Right atrium auricular region (tissue), 2 donors: ENCODE results near the gene METTL25B. TPM values are rescaled to one million over a fixed set of nuclear protein-coding genes. Genes with fewer than 3 reads are reported as not detected.
A peak's percentile ranks its signal among the peaks of the same experiment; 100 is the strongest.

Source experiments
- DNase-seq: peaks from one replicate; pipeline ENCODE4 v3.0.0-alpha.2; 2019; ENCODE audit warnings: low spot score
- H3K27ac ChIP-seq, 2 donors: fragments of 200-600 bp; sonication (generic); 1 replicate in 1 of 2; 2 replicates in 1 of 2; pipeline ENCODE4 v1.5.1; 2016 to 2019
- H3K27me3 ChIP-seq, 2 donors: fragments of 200-600 bp; sonication (generic); one replicate each; pipeline versions ENCODE4 v1.5.1 to v1.6.0; 2017 to 2019
- H3K36me3 ChIP-seq: fragments of 200-600 bp; sonication (generic); one replicate; pipeline ENCODE4 v1.5.1; 2016
- H3K4me1 ChIP-seq, 2 donors: fragments of 200-600 bp; sonication (generic); one replicate each; pipeline versions ENCODE4 v1.5.1 to v1.6.0; 2017 to 2019
- H3K4me3 ChIP-seq, 2 donors: fragments of 200-600 bp; sonication (generic); 1 replicate in 1 of 2; 2 replicates in 1 of 2; pipeline ENCODE4 v1.5.1; 2017 to 2019; ENCODE audit warnings: mild to moderate bottlenecking in 1 of 2, moderate library complexity in 1 of 2
- H3K9me3 ChIP-seq, 2 donors: fragments of 200-600 bp; sonication (generic); one replicate each; pipeline ENCODE4 v1.5.1; 2019
- total RNA-seq, 2 donors: library from RNA; depleted of rRNA; stranded (reverse); fragments of >200 nt; gene quantifications; one replicate each; pipeline ENCODE4 v1.1.0, GENCODE V29; 2016
- TF ChIP-seq, protein P1 (sequence below), 2 donors: fragments of 200-600 bp; sonication (generic); IDR thresholded peaks; one replicate each; pipeline ENCODE4 v1.5.1; 2019; ENCODE audit warnings: antibody characterized with exemption in 2 of 2

METTL25B gene
- total RNA-seq, 2 donors from 2014 or later, result 7.4 to 15.6 TPM

DNA sequence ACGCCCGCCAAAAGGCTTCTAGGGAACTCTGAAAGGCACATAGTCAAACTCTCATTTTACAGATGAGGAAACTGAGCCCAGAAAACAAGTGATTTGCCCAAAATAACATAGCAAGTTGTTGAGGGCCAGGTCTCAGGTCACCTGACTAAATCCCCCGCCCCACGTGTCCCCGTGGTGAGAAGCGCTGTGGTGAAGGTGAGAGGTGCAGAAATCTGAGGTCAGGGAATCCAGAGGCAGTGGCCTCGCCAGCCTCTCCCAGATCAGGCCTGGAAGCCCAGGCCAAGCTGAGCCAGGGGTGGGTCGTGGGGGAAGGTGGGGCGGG lies 18.1 kb downstream of the METTL25B start:
- Histone ChIP-seq H3K27ac (peak overlapping the region; percentile 96), H3K9me3 (no peaks in the 10 kb centered on the region), H3K36me3 (peaks cover 33% of the 10 kb centered on the region), H3K4me3 (peak overlapping the region; percentile 94 to 95), H3K27me3 (no peaks in the 10 kb centered on the region), H3K4me1 (peaks cover 0 to 69% of the 10 kb centered on the region in 2 donors)
- TF ChIP-seq, protein P1, sequence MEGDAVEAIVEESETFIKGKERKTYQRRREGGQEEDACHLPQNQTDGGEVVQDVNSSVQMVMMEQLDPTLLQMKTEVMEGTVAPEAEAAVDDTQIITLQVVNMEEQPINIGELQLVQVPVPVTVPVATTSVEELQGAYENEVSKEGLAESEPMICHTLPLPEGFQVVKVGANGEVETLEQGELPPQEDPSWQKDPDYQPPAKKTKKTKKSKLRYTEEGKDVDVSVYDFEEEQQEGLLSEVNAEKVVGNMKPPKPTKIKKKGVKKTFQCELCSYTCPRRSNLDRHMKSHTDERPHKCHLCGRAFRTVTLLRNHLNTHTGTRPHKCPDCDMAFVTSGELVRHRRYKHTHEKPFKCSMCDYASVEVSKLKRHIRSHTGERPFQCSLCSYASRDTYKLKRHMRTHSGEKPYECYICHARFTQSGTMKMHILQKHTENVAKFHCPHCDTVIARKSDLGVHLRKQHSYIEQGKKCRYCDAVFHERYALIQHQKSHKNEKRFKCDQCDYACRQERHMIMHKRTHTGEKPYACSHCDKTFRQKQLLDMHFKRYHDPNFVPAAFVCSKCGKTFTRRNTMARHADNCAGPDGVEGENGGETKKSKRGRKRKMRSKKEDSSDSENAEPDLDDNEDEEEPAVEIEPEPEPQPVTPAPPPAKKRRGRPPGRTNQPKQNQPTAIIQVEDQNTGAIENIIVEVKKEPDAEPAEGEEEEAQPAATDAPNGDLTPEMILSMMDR (IDR thresholded peaks at IDR 0.05), result no peak
- no peak for DNase-seq

DNA sequence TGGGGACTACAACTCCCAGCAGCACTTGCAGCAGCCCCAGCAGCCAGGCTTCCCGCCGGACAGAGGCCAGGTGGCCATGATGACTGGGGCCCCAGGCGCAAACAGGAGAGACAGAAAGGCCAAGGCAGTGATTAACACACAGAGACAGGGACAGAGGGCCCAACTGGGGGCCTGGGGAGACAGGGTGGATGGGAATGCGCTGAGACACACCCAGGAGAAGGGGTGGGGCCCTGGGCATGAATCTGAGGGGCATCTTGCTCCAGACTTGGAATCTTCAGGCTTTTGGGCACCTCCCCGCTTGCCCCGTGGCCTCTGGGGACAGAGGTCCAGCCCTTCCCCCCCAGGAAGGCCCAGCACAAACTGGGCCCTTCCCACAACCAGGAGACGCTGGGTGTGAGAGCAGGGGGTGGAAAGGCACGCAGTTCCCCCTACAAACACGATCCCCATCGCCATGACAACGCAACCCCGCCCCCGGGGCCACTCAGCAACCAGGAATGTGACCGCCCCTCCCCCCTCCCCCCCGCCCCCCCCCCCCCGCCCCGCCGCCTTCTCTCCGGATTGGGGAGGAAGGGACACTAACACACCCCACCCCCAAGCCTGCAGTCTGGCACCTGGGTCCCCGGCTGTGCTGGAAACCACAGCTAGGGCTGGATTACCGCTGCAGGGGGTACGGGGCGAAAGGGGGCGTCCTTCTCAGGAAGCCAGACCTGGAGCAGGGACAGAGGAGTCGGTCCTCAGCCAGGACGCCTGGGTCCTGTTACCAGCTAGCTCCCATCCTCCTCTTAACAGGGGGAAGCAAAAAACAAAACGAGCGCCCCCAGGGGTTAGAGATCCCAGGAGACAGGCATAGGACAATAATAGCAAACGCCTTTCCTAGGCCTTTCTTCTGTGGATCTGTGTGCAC lies 18.7 kb downstream of the METTL25B start:
- H3K27ac ChIP-seq, result peak overlapping the region; percentile 96
- peaks cover 0 to 65% of the 10 kb centered on the region in 2 donors for H3K4me1 ChIP-seq
- no peaks in the 10 kb centered on the region for H3K27me3 ChIP-seq
- DNase-seq, result peak; percentile 97
- H3K36me3 ChIP-seq, result peaks cover 32% of the 10 kb centered on the region
- TF ChIP-seq, protein P1 (IDR thresholded peaks at IDR 0.05), result no peak
- H3K9me3 ChIP-seq, result no peaks in the 10 kb centered on the region
- H3K4me3 ChIP-seq, result peak overlapping the region; percentile 94 to 95

DNA sequence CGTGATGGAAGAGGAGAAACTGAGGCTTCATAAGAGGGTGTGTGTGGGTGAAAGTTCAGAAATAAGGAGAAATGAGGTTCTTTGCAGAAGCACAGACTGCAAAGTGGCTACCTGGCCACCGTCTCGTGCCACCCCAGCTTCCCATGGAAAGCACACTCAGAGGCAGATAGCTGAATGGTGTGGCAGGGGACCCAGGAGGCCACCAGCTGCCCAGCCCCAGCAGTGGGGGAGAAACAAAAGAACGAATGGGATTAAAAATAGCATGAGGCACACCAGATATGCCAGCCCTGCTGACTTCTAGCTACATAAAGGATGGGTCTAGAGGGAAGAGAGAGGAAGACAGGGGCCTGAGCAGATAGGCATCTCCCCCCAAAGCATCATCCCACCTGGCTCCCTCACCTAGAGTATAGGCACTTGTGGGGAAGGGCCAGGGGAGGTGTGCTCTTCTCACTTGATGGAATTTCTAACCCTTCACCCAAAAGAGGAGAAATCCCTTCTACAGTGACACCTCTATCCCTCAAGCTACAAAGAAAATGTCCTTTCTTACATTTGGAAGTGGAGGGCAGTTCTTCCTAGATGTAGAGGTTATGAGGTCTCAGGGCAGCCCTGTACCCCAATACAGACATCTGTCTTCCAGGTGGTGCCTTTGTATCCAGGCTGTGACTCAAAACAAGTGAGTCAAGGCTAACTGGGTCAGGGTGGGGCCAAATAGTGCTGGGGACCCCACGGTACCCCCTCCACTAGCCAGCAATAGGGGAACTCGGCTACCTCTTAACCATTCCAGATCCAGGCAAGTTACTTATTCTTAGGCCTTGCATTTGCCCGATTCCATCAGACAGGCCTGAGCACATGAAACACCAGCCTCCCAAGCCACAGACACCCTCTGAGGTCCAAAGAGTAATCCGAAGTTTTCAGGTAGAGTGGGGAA lies 19.7 kb downstream of the METTL25B start:
- no peaks in the 10 kb centered on the region for H3K9me3 ChIP-seq
- peak overlapping the region; percentile 96 for H3K27ac ChIP-seq
- H3K4me3 ChIP-seq, result peak overlapping the region; percentile 94 to 95
- TF ChIP-seq, protein P1 (IDR thresholded peaks at IDR 0.05), result no peak
- H3K27me3 ChIP-seq, result no peaks in the 10 kb centered on the region
- H3K4me1 ChIP-seq, result peaks cover 0 to 74% of the 10 kb centered on the region in 2 donors
- no peak for DNase-seq
- H3K36me3 ChIP-seq, result peaks cover 22% of the 10 kb centered on the region

DNA sequence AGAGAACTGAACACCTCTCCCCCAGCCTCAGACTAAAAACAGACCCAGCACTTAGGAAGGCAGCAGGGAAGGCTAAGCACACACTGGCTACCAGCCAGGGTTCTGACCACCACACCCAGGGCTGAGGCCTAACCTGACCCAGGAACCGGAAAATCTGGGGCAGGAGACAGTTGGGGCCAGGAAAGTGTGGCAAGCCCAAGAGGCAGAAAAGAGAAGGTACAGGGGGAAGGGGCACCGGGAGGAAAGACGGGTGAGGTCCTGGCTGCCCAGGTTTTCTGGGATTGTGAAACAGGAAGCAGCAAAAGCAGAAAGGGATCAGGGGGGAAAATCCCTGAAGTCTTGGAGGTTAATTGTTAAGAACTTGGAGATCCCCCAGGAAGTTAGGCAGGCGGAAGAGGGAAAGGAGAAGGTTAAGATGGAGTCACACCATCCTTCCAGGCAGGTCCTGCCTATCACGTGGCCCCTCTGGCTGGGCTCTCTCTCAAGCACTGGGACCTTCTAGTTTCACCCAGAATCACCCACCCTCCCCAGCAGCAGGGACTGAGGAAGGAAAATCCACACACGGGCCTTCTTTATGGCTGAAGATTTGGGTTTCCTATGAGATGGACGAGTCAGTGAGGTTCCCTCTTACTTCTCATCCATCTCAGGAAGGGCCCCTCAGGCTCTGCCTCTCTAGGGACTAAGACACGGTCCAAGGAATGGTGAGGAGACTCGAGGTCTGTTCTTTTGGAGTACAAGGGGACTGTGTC lies 20.6 kb downstream of the METTL25B start:
- H3K27ac ChIP-seq, result peak overlapping the region; percentile 96
- no peaks in the 10 kb centered on the region for H3K9me3 ChIP-seq
- peak; percentile 83 for DNase-seq
- peaks cover 0 to 76% of the 10 kb centered on the region in 2 donors for H3K4me1 ChIP-seq
- H3K36me3 ChIP-seq, result peaks cover 13% of the 10 kb centered on the region
- no peaks in the 10 kb centered on the region for H3K27me3 ChIP-seq
- H3K4me3 ChIP-seq, result peak overlapping the region; percentile 94 to 95
- TF ChIP-seq, protein P1 (IDR thresholded peaks at IDR 0.05), result no peak

DNA sequence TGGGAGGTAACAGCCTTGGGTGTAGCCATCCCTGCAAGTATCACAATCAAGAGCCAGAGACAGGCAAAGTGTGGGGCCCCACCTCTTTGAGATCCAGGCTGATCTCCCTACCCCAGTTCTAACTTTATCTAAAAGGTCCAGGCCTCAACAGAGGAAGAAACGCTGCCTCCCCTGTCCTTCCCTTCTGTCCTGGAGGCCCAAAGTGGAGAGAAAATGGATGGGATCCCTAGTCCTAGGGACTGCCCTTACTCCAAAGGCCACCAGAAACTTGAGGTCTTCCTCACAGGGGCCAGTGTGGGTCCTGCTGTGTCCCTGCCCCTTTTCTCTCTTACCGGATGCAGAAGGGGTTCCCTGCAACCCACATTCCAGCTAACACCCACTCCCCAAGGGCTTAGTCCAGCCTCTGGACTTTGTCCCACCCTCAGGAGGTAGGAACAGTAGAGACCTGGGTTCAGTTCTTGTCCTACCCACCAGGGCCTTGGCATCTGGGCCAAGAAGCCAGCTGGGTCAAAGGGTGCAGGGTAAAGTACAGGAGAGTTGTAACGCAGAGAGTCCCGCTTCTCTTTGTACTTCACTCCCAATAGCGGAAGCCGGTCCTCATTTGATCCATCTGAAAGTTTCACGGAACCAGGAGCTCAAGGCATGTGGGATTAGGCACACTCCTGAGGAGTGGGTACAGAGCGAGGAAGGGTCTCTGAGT lies 21.3 kb downstream of the METTL25B start:
- peak overlapping the region; percentile 96 for H3K27ac ChIP-seq
- TF ChIP-seq, protein P1 (IDR thresholded peaks at IDR 0.05), result no peak
- H3K27me3 ChIP-seq, result no peaks in the 10 kb centered on the region
- peaks cover 0 to 69% of the 10 kb centered on the region in 2 donors for H3K4me1 ChIP-seq
- H3K36me3 ChIP-seq, result peaks cover 6% of the 10 kb centered on the region
- H3K9me3 ChIP-seq, result no peaks in the 10 kb centered on the region
- no peak for DNase-seq
- peak overlapping the region; percentile 94 to 95 for H3K4me3 ChIP-seq
